IMR-90 (cell line): ENCODE data around the gene CHML. TPM values are rescaled to one million over a fixed set of nuclear protein-coding genes. Genes with fewer than 3 reads are reported as not detected.
A peak's percentile ranks its signal among the peaks of the same experiment; 100 is the strongest.

Experiments
- ATAC-seq: fragments of 200-7000 bp; cut with Tn5 transposase; 2 replicates; pipeline ENCODE4 v1.9.1; 2020; ENCODE audit warnings: low read depth, mild to moderate bottlenecking, moderate library complexity
- BruUV-seq: library from RNA; stranded (reverse); fragments of 400-500 nt; replicated peaks from 2 replicates; lab custom pipeline; 2021; lab: Mats Ljungman, UMichigan
- CTCF ChIA-PET: fragments of 300-600 bp; formaldehyde crosslinking; extraction: SDS; loops from one replicate; lab custom pipeline; 2021; ENCODE audit warnings: antibody characterized with exemption; lab: Yijun Ruan, JAX
- POLR2A ChIA-PET: fragments of 300-600 bp; sonication (Branson Sonifier 250); formaldehyde crosslinking; loops from one replicate; lab custom pipeline; 2022; ENCODE audit warnings: antibody characterized with exemption; ENCODE audit not compliant: unreplicated experiment; lab: Charles Lee
- DNase-seq: peaks from one replicate; pipeline ENCODE4 v3.0.0; 2013
- H2AFZ ChIP-seq: replicated peaks from 2 replicates; pipeline ENCODE3; 2013; ENCODE audit warnings: low read length, mild to moderate bottlenecking; ENCODE audit not compliant: poor library complexity
- H2AK5ac ChIP-seq: 2 replicates; pipeline ENCODE4 v1.6.1; 2013; ENCODE audit warnings: low read depth, low read length, inconsistent platforms
- H2AK9ac ChIP-seq: replicated peaks from 2 replicates; pipeline ENCODE3; 2013; ENCODE audit warnings: mild to moderate bottlenecking, low read depth, low read length, moderate library complexity; ENCODE audit not compliant: poor library complexity
- H2BK120ac ChIP-seq: 2 replicates; pipeline ENCODE4 v1.6.1; 2013; ENCODE audit warnings: low read depth, low read length, inconsistent platforms
- H2BK15ac ChIP-seq: 3 replicates; pipeline ENCODE4 v1.6.1; 2013; ENCODE audit warnings: low read depth, low read length, inconsistent platforms
- H2BK20ac ChIP-seq: 2 replicates; pipeline ENCODE4 v1.6.1; 2013; ENCODE audit warnings: low read depth, mild to moderate bottlenecking, inconsistent platforms, low read length, moderate library complexity
- H2BK5ac ChIP-seq: 2 replicates; pipeline ENCODE4 v1.6.1; 2013; ENCODE audit warnings: mild to moderate bottlenecking, low read depth, low read length, inconsistent platforms; ENCODE audit not compliant: poor library complexity, severe bottlenecking
- H3K14ac ChIP-seq: replicated peaks from 2 replicates; pipeline ENCODE4 v1.6.1; 2013; ENCODE audit warnings: low read depth, low read length, inconsistent platforms
- H3K18ac ChIP-seq: 2 replicates; pipeline ENCODE4 v1.6.1; 2013; ENCODE audit warnings: low read depth, low read length, control low read depth
- H3K23ac ChIP-seq: 2 replicates; pipeline ENCODE4 v1.6.1; 2013; ENCODE audit warnings: low read depth, low read length, inconsistent platforms
- H3K27ac ChIP-seq: 2 replicates; pipeline ENCODE4 v1.5.1; 2013; ENCODE audit warnings: mild to moderate bottlenecking, control low read depth, low read length; ENCODE audit not compliant: insufficient read depth
- H3K27me3 ChIP-seq: 2 replicates; pipeline ENCODE4 v1.6.1; 2013; ENCODE audit warnings: low read length; ENCODE audit not compliant: control insufficient read depth, insufficient read depth
- H3K36me3 ChIP-seq: 2 replicates; pipeline ENCODE4 v1.6.1; 2013; ENCODE audit warnings: low read length, mixed read lengths; ENCODE audit not compliant: control insufficient read depth, insufficient read depth
- H3K4ac ChIP-seq: 2 replicates; pipeline ENCODE4 v1.6.1; 2013; ENCODE audit warnings: low read depth, low read length, inconsistent platforms
- H3K4me1 ChIP-seq: 2 replicates; pipeline ENCODE4 v1.6.1; 2013; ENCODE audit warnings: low read length, mixed read lengths; ENCODE audit not compliant: control insufficient read depth, insufficient read depth
- H3K4me2 ChIP-seq: 2 replicates; pipeline ENCODE4 v1.6.1; 2013; ENCODE audit warnings: low read depth, mild to moderate bottlenecking, control low read depth, low read length, moderate library complexity
- H3K4me3 ChIP-seq: 2 replicates; pipeline ENCODE4 v1.5.1; 2013; ENCODE audit warnings: low read depth, mild to moderate bottlenecking, control low read depth, low read length, moderate library complexity; ENCODE audit not compliant: insufficient read depth
- H3K56ac ChIP-seq: 2 replicates; pipeline ENCODE4 v1.6.1; 2013; ENCODE audit warnings: low read length, inconsistent platforms; ENCODE audit not compliant: insufficient read depth; ENCODE audit errors: extremely low read depth
- H3K79me1 ChIP-seq, 2 experiments: 2 replicates each; pipeline ENCODE4 v1.6.1; 2013; ENCODE audit warnings: low read length in 2 of 2, inconsistent platforms in 1 of 2, low read depth in 1 of 2
- H3K9ac ChIP-seq: 2 replicates; pipeline ENCODE4 v1.6.1; 2013; ENCODE audit warnings: low read depth, low read length, control low read depth
- H3K9me1 ChIP-seq: 2 replicates; pipeline ENCODE4 v1.6.1; 2013; ENCODE audit warnings: low read length, inconsistent platforms; ENCODE audit not compliant: insufficient read depth
- H3K9me3 ChIP-seq: 2 replicates; pipeline ENCODE4 v1.6.1; 2013; ENCODE audit warnings: low read length; ENCODE audit not compliant: control insufficient read depth, insufficient read depth
- H4K20me1 ChIP-seq: 2 replicates; pipeline ENCODE4 v1.6.1; 2013; ENCODE audit warnings: low read length, inconsistent platforms; ENCODE audit not compliant: insufficient read depth
- H4K5ac ChIP-seq: 2 replicates; pipeline ENCODE4 v1.6.1; 2013; ENCODE audit warnings: mild to moderate bottlenecking, low read depth, low read length, control low read depth
- H4K8ac ChIP-seq, 2 experiments: 2 replicates each; pipeline ENCODE4 v1.6.1; 2013; ENCODE audit warnings: low read depth in 2 of 2, low read length in 2 of 2, control low read depth in 1 of 2, inconsistent platforms in 1 of 2
- H4K91ac ChIP-seq: 2 replicates; pipeline ENCODE4 v1.6.1; 2013; ENCODE audit warnings: low read depth, low read length, inconsistent platforms; ENCODE audit not compliant: insufficient read depth
- BHLHE40 ChIP-seq: fragments of 150-350 bp; IDR thresholded peaks from 2 replicates; pipeline ENCODE4 v1.6.1; 2016; ENCODE audit warnings: mild to moderate bottlenecking, low read depth, low read length
- CEBPB ChIP-seq: IDR thresholded peaks from 2 replicates; pipeline ENCODE4 v1.6.1; 2012; ENCODE audit warnings: low read depth, low read length, improper control_type of control experiment
- ELK1 ChIP-seq: fragments of 150-350 bp; IDR thresholded peaks from 2 replicates; pipeline ENCODE4 v1.6.1; 2016; ENCODE audit warnings: low read depth, mild to moderate bottlenecking, low read length, moderate library complexity, borderline replicate concordance
- NFE2L2 ChIP-seq: fragments of 150-350 bp; IDR thresholded peaks from 2 replicates; pipeline ENCODE4 v1.6.1; 2016; ENCODE audit warnings: low read depth, mild to moderate bottlenecking, low read length
- POLR2A ChIP-seq: IDR thresholded peaks from 2 replicates; pipeline ENCODE4 v1.6.1; 2012; ENCODE audit warnings: mild to moderate bottlenecking, low read depth, low read length
- SMC3 ChIP-seq: fragments of 150-350 bp; IDR thresholded peaks from 2 replicates; pipeline ENCODE4 v1.6.1; 2016; ENCODE audit warnings: low read depth, mild to moderate bottlenecking, antibody characterized with exemption, low read length, moderate library complexity
- USF2 ChIP-seq: fragments of 150-350 bp; IDR thresholded peaks from 2 replicates; pipeline ENCODE4 v1.6.1; 2017; ENCODE audit warnings: mild to moderate bottlenecking, antibody characterized with exemption, low read length, low read depth
- WGBS, 2 experiments: methylation state at CpG; one replicate each; pipeline versions ENCODE4 v1.1.5 to v1.1.7; 2013; ENCODE audit warnings: missing lambda C conversion rate in 2 of 2; ENCODE audit not compliant: insufficient read length in 1 of 2; ENCODE audit errors: extremely low coverage in 2 of 2; 5-methylcytosine and 5-hydroxymethylcytosine counted together
- dilution Hi-C: fragments of 300-500 bp; cut with HindIII; formaldehyde crosslinking; loops from one replicate; pipeline ENCODE4 v1.14.3; 2018; ENCODE audit warnings: low sequenced_read_pairs; ENCODE audit not compliant: unreplicated experiment
- in situ Hi-C: fragments of 300-500 bp; cut with MboI; formaldehyde crosslinking; loops from 3 replicates; pipeline ENCODE4 v1.14.3; 2019; ENCODE audit warnings: low sequenced_read_pairs, inconsistent platforms, mixed read lengths
- intact Hi-C: fragments of 100-400 bp; cut with micrococcal nuclease; formaldehyde crosslinking; loops from 2 replicates; pipeline ENCODE4 v1.10.0; 2022
- polyA plus RNA-seq, 3 experiments: library from polyadenylated mRNA; depleted of rRNA; stranded (reverse); fragments of >200 nt; gene quantifications; 2 replicates each; pipeline ENCODE4 v1.2.3, GENCODE V29; 2012; ENCODE audit warnings: low replicate concordance in 1 of 3
- total RNA-seq: library from RNA; depleted of rRNA; stranded (reverse); fragments of >200 nt; gene quantifications from 2 replicates; pipeline ENCODE4 v1.2.3, GENCODE V29; 2012

The CHML gene
- total and polyA plus RNA-seq, 2 of the 4 experiments (the other 2 are of a cell fraction): 5.3 to 25.6 TPM

DNA sequence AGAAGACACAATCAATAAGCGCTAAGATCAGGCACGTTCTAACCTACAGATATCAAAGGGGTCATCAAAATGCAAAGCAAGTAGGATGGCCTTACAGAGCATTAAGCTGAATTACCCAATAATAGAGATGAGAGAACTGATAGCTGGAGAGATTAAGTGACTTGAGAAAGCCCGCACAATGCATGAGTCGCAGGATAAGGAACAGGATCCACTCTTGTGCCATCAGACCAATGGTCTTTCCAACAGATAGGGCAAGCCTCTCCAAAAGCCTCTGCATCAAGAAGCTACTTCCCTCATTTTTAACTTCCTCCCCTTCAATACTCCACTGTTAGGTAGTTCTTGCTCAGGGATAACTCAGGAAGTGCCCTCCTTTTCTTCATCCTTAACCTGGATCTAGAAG lies 2.6 kb downstream of the CHML start:
- Histone ChIP-seq H3K14ac (0 out of 2 replicates have a peak overlapping the region, but pooled peaks have one; percentile 53), H3K23ac (peak overlapping the region; percentile 44), H4K5ac (peak overlapping the region; percentile 67; the same call in 1 of the 2 replicates), H3K56ac (peak overlapping the region; percentile 22; the same call in 1 of the 2 replicates), H2AFZ (no peak overlapping the region), H3K9me3 (no peaks in the 10 kb centered on the region), H4K8ac (peak overlapping the region in 1 of 2 experiments; percentile 6; a peak in 1 of 4 replicates), H2BK120ac (peak overlapping the region; percentile 66), H3K18ac (peak overlapping the region; percentile 51; the same call in 1 of the 2 replicates), H2BK15ac (peak overlapping the region; percentile 53; the same call in 1 of the 3 replicates), H3K4me1 (peaks cover 12% of the 10 kb centered on the region), H3K27me3 (no peaks in the 10 kb centered on the region), H4K91ac (peak overlapping the region; percentile 52), H3K4ac (peak overlapping the region; percentile 62), H2AK5ac (peak overlapping the region; percentile 76; the same call in 1 of the 2 replicates), H3K36me3 (peaks cover 2% of the 10 kb centered on the region; the same call in 1 of the 2 replicates), H3K4me2 (peak overlapping the region; percentile 88), H3K79me1 (peaks cover 15 to 35% of the 10 kb centered on the region in 2 experiments), H2BK20ac (peak overlapping the region; percentile 61), H3K9me1 (peaks cover 11% of the 10 kb centered on the region), H3K4me3 (peak overlapping the region; percentile 27; the same call in 1 of the 2 replicates), H2BK5ac (peak overlapping the region; percentile 74), H3K9ac (no peak overlapping the region; the same call in 1 of the 2 replicates), H3K27ac (peak overlapping the region; percentile 7; the same call in 1 of the 2 replicates), H2AK9ac (peak overlapping the region; percentile 38), H4K20me1 (0 out of 2 replicates have a peak, but pooled peaks cover 6% of the 10 kb centered on the region)
- peak; percentile 40 for DNase-seq
- BruUV-seq: no TSS peak
- ChIA-PET POLR2A (no interaction called here), CTCF (interaction anchor here (0.8 to 1.3 kb wide), 2 partner anchors 27 to 360 kb away, joined by 3 to 4 read pairs; no protein-coding TSS in a partner anchor)
- ATAC-seq: no peak
- TF ChIP-seq ELK1 (no peak), USF2 (no peak), BHLHE40 (no peak), SMC3 (no peak), POLR2A (no peak), CEBPB (no peak), NFE2L2 (no peak)
- in situ Hi-C loops (no loop called here), intact Hi-C loops (loop anchor here (2.0 kb wide), 2 partner anchors 25 to 197 kb away; no protein-coding TSS in a partner anchor), dilution Hi-C loops (no loop called here)
- no CpG with 5 or more reads among the region's 4 CpGs for WGBS, 2 experiments
